Sigmoid colon (tissue), 7 donors: ENCODE measurements around the gene PM20D1. TPM values are rescaled to one million over a fixed set of nuclear protein-coding genes. Genes with fewer than 3 reads are reported as not detected.
"Not testable (repeated sequence)": the region's sequence is repeated elsewhere in the genome, so short reads cannot be mapped to it uniquely, and the experiment has no call there.

Experiments
- DNase-seq: peaks from one replicate; pipeline ENCODE4 v3.0.0-alpha.2; 2019
- H3K27ac ChIP-seq, 4 donors: fragments of 200-600 bp; sonication (generic); one replicate each; pipeline ENCODE4 v1.5.1; 2016 to 2019; ENCODE audit warnings: mild to moderate bottlenecking in 1 of 4
- H3K27me3 ChIP-seq, 3 donors: fragments of 200-600 bp; sonication (generic); one replicate each; pipeline ENCODE4 v1.5.1; 2019; ENCODE audit warnings: mild to moderate bottlenecking in 1 of 3
- H3K36me3 ChIP-seq, 4 donors: fragments of 200-600 bp; sonication (generic); one replicate each; pipeline ENCODE4 v1.5.1; 2016 to 2019
- H3K4me1 ChIP-seq, 4 donors: fragments of 200-600 bp; sonication (generic); one replicate each; pipeline ENCODE4 v1.5.1; 2017 to 2019
- H3K4me3 ChIP-seq, 4 donors: fragments of 200-600 bp; sonication (generic); one replicate each; pipeline ENCODE4 v1.5.1; 2017 to 2019; ENCODE audit warnings: mild to moderate bottlenecking in 2 of 4, moderate library complexity in 1 of 4
- H3K9me3 ChIP-seq, 4 donors: fragments of 200-600 bp in 3 of 4; sonication (generic) in 3 of 4; one replicate each; pipeline versions ENCODE4 v1.5.1 to v1.6.1; 2013 to 2019
- CTCF ChIP-seq, 4 experiments: fragments of 450-650 bp in 3 of 4; fragments of 200-600 bp in 1 of 4; IDR thresholded peaks; one replicate each; pipeline ENCODE4 v1.5.1; 2016 to 2019; ENCODE audit warnings: antibody characterized with exemption in 4 of 4, mild to moderate bottlenecking in 3 of 4, moderate library complexity in 2 of 4
- EP300 ChIP-seq, 4 donors: sonication (generic); formaldehyde crosslinking; IDR thresholded peaks; one replicate each; pipeline ENCODE4 v1.6.1; 2017; ENCODE audit warnings: antibody characterized with exemption in 4 of 4
- POLR2A ChIP-seq, 2 donors: fragments of 450-650 bp; IDR thresholded peaks; one replicate each; pipeline ENCODE4 v1.6.1; 2016; ENCODE audit warnings: antibody characterized with exemption in 2 of 2, mild to moderate bottlenecking in 2 of 2, moderate library complexity in 2 of 2
- POLR2AphosphoS5 ChIP-seq, 4 donors: sonication (generic); formaldehyde crosslinking; IDR thresholded peaks; one replicate each; pipeline ENCODE4 v1.6.1; 2017; ENCODE audit warnings: antibody characterized with exemption in 4 of 4
- WGBS, 2 donors: extraction: QIAGEN DNeasy Blood & Tissue Kit; methylation state at CpG; one replicate each; pipeline ENCODE4 v1.1.7; 2013; 5-methylcytosine and 5-hydroxymethylcytosine counted together
- intact Hi-C: fragments of 100-400 bp; cut with DNase I; formaldehyde crosslinking; loops from one replicate; pipeline ENCODE4 v1.15.1; 2023
- polyA plus RNA-seq, 3 donors: library from polyadenylated mRNA; stranded (reverse); fragments of 200-250 nt; gene quantifications; one replicate each; pipeline ENCODE4 v1.2.3, GENCODE V29; 2013
- total RNA-seq, 4 donors: library from RNA; depleted of rRNA; stranded (reverse); fragments of >200 nt; gene quantifications; one replicate each; pipeline ENCODE4 v1.1.0, GENCODE V29; 2016
- donor health status: healthy with polysubstance abuse.
- donor health status: Bipolar disorder and iron deficiency.
- donor health status: healthy.

Gene PM20D1
- total and polyA plus RNA-seq, 7 donors = 0.19 to 0.36 TPM; not detected in 5

- Histone ChIP-seq H3K27ac (no peak overlapping the region), H3K4me1 (no peaks in the 10 kb centered on the region), H3K36me3 (no peaks in the 10 kb centered on the region), H3K27me3 (no peaks in the 10 kb centered on the region), H3K4me3 (no peak overlapping the region), H3K9me3 (peaks cover 0 to 3% (median 0%) of the 10 kb centered on the region in 4 donors)
- TF ChIP-seq EP300 (IDR thresholded peaks at IDR 0.05) = no peak
- TF ChIP-seq POLR2AphosphoS5 (IDR thresholded peaks at IDR 0.05) = no peak
- TF ChIP-seq CTCF (IDR thresholded peaks at IDR 0.05) = no peak
- TF ChIP-seq POLR2A (IDR thresholded peaks at IDR 0.05) = no peak
- intact Hi-C loops = no loop called here
- no peak for DNase-seq
Observed at GRCh38 chr1:205883792-205884191, 33.9 kb upstream of the PM20D1 start.

GRCh38 chr1:205880923-205881322 lies 31.0 kb upstream of the PM20D1 start:
- TF ChIP-seq POLR2A (IDR thresholded peaks at IDR 0.05) = no peak
- TF ChIP-seq EP300 (IDR thresholded peaks at IDR 0.05) = no peak
- no peak for TF ChIP-seq CTCF (IDR thresholded peaks at IDR 0.05)
- TF ChIP-seq POLR2AphosphoS5 (IDR thresholded peaks at IDR 0.05) = no peak
- no peak overlapping the region for H3K27ac ChIP-seq
- peaks cover 0 to 8% (median 0%) of the 10 kb centered on the region in 4 donors for H3K9me3 ChIP-seq
- DNase-seq = no peak
- no peaks in the 10 kb centered on the region for H3K27me3 ChIP-seq
- intact Hi-C loops = no loop called here
- H3K4me1 ChIP-seq = no peaks in the 10 kb centered on the region
- H3K36me3 ChIP-seq = no peaks in the 10 kb centered on the region
- no peak overlapping the region for H3K4me3 ChIP-seq

- intact Hi-C loops = no loop called here
- Histone ChIP-seq H3K9me3 (peaks cover 0 to 8% (median 0%) of the 10 kb centered on the region in 4 donors), H3K27ac (no peak overlapping the region), H3K4me3 (no peak overlapping the region), H3K4me1 (no peaks in the 10 kb centered on the region), H3K27me3 (no peaks in the 10 kb centered on the region), H3K36me3 (no peaks in the 10 kb centered on the region)
- WGBS, 2 donors = 85 to 96% methylated on average over 1 of the region's 1 CpG
- no peak for TF ChIP-seq CTCF (IDR thresholded peaks at IDR 0.05)
- TF ChIP-seq POLR2A (IDR thresholded peaks at IDR 0.05) = no peak
- TF ChIP-seq EP300 (IDR thresholded peaks at IDR 0.05) = no peak
- no peak for TF ChIP-seq POLR2AphosphoS5 (IDR thresholded peaks at IDR 0.05)
- no peak for DNase-seq
Observed at GRCh38 chr1:205879974-205880373, 30.0 kb upstream of the PM20D1 start.

- intact Hi-C loops = no loop called here
- TF ChIP-seq CTCF (IDR thresholded peaks at IDR 0.05) (no peak), POLR2AphosphoS5 (IDR thresholded peaks at IDR 0.05) (no peak), EP300 (IDR thresholded peaks at IDR 0.05) (no peak), POLR2A (IDR thresholded peaks at IDR 0.05) (no peak)
- no peak for DNase-seq
Observed at GRCh38 chr1:205878026-205878425, 28.1 kb upstream of the PM20D1 start.

GRCh38 chr1:205873148-205873547 lies 23.2 kb upstream of the PM20D1 start:
- H3K4me3 ChIP-seq, H3K27ac ChIP-seq, H3K4me1 ChIP-seq, intact Hi-C loops, H3K36me3 ChIP-seq, DNase-seq, H3K9me3 ChIP-seq, H3K27me3 ChIP-seq: not testable (repeated sequence)

More at GRCh38 chr1:205878026-205878425, 28.1 kb upstream of the PM20D1 start:
- Histone ChIP-seq H3K4me1 (no peaks in the 10 kb centered on the region), H3K27ac (no peak overlapping the region), H3K4me3 (no peak overlapping the region), H3K27me3 (no peaks in the 10 kb centered on the region), H3K36me3 (no peaks in the 10 kb centered on the region), H3K9me3 (peaks cover 0 to 8% (median 0%) of the 10 kb centered on the region in 4 donors)
